ENCODE results near the gene DAPK2.
"Not testable (repeated sequence)": the region's sequence is repeated elsewhere in the genome, so short reads cannot be mapped to it uniquely, and the experiment has no call there.

Gene DAPK2

DNA sequence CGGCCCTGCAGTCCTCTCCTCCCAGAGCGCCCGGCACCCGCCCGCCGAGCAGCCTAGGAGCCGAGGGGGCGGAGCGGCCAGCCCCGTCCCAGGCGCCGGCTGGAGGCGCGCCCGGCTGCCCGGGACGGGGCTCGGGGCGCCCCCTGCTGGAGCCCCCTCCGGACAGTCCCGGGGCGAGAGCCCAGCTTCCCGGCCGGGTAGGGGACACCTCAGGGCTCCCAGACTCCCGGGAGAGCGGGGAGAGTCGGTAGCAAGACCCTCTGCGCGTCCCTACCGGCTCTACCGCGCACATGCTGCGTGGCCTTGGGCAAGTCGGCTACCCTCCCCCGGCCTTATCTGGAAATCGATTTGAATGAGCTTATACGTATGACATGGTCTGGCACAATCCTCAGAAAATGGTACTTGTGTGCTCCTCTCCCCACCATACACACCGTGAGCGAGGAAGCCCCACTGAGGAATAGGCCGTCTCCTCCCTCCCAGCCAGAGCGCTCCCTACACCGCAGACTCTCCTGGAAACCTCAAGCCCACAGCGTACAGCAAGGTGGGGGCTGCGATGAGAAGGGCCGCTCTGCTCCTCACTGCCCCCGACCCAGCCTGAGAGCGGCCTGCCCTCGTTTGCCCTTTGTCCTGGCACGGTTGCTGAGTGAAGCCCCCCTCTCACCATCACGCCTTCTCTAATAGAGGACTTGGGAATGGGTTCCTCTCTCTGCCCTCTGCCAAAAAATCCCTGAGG lies at the start of gene DAPK2:
DAPK2 (minus strand) TSS at position 65 of the 733 bp plus-strand sequence. CDS start 6,224 bp downstream, outside the sequence.
- peak; percentile 84 for DNase-seq

DNA sequence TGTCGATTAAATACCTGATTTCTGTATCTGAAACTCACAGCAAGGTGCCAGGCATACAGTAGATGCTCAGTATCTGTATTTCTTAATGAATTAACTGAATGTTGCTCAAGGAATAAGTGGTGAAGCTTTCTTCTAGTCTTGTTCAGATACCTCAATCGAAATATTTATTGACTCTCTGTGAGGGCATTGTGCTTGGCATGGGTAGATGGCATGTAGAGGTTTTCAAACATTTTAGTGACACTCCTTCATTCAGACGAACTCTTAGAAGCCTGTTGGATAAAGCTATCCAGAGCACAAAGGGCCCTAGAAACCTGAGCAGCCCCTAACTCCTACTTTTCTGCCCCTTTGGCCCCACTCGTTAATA lies 49.1 kb upstream of the DAPK2 start:
- DNase-seq: no peak

DNA sequence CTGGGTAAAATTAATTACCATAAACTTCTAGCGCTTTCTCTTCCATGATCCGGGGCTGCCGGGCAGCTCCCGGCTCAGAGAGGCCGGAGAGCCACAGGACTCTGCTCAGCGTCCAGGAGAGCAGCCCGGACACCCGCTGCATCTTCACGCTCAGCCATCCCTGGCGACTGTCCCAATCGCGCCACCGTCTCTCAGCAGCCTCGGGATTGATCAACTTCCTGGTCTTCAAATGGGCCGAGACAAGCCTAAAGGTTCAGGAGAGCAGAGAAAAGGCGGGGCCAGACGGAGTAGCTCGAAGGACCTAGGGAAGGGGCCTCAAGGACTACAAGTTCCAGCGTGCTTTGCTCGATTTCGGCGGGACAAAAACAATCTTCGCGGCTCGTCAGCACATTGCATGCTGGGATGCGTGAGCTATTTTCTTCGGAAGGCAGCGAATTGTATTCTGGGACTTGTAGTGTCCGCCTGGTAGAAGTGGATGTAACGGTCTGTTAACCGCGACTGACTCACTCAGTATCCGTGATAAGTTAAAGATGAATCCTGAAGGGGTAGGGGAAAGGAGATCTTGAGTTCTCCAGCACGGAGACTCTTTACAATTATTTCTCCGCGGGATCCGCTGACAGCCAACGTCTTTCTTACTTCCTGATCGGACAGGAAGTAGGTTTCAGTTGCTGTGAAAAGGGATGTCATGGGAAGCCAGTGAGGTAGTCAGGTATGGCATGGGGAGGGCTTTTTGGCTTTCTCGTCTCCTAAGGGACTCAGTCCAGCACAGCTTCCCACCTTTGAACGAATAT lies 47.5 kb upstream of the DAPK2 start, which contains the start of gene CIAO2A:
CIAO2A (minus strand) TSS at position 212 of the 791 bp plus-strand sequence; CDS start at position 142, 70 bp downstream.
- peak; percentile 99 for DNase-seq

DNA sequence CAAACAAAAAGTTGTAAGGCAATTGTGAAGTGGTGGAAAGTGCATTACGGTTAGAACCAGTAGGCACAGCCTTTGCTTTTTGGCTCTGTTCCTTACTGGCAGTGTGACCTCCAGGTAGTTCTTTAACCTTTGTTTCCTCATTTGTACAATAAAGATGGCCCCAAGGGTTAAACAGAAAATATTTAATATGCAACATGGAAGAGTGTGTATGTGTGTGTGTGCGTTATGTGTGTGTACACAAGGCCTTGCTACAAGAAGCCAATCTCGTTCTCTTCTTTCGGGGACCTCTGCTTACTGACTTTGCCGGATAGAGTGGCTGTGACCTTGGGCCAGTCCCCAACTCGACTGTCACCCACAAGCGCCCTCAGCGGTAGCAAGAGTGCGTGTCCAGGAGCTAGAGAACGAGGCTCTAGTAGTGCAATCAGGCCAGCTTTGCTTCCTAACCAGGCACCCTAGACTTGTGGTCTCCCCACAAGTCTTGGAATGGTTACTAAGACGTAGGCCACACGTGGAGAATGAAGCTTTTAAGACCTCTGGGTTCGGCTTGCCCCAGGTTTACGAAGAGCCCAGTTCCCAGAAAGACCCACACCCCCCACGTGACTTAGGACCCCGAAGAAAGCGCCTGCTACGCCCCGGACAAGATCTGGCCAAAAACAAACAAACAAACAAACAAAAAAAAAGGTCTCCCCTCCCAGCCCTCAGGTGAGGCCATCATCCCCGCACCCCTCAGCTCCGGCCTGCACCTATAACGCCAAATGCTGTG lies 46.8 kb upstream of the DAPK2 start:
- peak; percentile 79 for DNase-seq

DNA sequence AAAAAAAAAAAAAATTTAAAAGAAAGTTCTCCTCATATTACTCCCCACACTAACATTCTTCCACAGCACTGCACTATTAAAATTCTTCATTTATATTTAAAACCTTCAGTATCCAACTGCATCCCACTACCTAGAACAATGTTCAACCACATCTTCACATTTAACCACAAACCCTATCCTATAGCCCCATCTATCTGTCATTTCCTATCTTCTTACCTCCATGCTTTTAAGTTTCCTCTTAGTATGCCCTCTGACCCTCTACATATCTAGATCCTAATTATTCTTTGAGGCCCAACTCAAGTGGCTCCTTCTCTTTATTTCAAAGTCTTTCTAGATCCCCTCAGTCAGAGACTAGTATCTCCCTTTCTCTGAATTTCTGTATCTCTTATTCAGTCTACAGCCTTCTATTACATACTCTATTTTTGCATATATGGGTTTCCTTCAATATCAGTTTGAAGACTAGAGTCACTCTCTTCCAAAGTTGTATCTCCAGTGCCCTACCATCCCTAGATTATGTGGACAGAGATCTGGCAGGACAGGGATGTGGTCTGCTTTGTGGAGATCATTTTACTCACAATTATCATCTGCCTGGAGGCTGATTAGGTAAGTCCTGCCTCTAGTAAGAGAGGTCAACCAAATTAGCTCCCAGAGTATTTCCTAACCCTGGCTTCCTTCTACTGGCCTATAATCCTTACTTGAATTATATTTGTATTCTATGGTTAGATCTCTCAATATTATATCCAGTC lies 46.0 kb upstream of the DAPK2 start:
- peak; percentile 49 for DNase-seq

DNA sequence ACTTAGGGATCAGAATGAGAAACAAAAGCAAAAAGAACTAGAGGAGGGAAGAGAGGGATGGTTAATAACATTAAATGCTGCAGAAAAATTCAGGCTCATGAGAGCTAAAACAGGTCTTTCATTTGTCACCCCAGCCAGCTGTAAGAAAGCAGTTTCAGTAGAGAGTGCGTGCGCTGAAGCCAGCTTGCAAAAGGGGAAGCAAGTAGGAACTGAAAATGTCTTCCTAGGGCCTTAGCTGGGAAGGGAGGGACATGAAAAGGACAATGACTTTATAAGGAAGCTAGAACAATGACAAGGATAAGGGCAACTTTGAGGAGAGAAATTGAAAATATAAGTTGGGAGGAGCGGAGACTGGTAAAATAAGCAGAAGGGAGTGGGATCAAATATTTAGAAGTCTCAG lies 44.2 kb upstream of the DAPK2 start:
- DNase-seq: peak; percentile 54

DNA sequence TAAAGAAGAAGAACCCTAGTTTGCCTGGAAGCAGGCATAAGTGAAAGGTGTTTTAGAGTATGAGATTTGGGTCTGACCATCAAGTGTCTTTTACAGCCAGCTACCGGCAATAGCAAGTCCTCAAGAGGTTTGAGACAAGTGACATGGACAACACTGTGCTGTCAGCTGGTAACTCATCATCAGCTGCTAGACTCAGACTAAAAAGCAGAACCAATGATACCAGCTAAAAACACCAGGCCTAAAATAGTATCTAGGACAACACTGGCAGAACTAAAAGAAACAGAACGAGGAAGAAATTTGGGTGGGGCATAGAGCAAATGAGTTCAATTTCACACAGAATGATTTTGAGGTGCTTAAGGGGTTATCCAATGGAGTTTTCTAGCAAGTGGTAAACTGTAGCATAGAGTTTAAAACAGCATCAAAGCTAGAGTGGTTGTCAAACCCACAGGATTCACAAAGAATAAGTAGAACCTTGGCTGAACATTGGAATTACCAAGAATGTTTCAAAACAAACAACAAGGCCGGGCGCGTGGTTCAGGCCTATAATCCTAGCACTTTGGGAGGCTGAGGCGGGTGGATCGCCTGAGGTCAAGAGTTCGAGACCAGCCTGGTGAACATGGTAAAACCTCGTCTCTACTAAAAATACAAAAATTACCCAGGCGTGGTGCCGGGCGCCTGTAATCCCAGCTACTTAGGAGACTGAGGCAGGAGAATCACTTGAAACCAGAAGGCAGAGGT lies 43.4 kb upstream of the DAPK2 start:
- no peak for DNase-seq

DNA sequence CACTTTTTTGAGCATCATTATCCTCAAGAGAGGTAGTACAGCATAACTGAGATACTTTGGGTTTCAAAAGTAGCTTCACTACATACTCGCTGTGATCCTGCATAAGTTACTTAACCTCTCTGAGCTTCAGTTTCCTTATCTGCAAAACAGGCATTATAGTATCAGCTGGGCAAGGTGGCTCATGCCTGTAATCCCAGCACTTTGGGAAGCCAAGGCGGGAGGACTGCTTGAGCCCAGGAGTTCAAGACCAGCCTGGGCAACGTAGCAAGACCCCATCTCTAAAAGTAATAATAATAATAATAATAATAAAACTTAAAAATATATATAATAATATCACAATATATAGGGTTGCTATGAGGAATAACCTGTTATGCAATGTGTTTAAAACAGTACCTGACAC lies 36.5 kb upstream of the DAPK2 start:
- DNase-seq: no peak

DNA sequence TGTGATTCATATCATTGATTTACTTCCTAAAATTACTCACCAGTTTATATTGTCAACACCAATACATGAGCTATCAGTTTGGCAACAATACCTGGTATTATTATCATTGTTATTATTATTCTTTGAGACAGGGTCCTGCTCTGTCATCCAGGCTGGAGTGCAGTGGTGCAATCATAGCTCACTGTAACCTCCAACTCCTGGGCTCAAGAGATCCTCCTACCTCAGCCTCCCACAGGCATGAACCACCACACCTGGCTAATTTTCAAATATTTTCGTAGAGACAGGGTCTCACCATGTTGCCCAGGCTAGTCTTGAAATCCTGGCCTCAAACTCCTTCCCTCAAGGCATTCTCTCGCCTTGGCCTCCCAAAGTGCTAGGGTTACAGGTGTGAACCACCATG lies 27.2 kb upstream of the DAPK2 start:
- DNase-seq: not testable (repeated sequence)

DNA sequence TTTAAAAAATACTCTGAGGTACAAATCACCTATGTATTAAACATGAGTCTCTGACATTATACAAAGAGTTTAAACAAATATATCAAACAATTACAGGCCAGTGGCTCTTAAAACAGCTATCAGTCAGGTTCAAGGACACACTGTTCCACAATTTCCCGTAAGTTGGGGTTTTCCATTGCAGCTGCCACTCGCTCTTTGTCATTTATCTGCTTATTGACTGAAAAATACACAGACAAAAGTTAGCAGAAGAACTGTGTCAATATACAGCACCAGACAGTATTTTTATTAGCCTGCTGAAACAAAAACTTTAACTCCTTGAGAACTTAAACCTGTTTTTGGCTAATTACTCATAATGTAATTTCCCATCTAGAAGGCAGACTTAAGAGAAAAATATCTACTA lies 26.5 kb upstream of the DAPK2 start:
- no peak for DNase-seq

DNA sequence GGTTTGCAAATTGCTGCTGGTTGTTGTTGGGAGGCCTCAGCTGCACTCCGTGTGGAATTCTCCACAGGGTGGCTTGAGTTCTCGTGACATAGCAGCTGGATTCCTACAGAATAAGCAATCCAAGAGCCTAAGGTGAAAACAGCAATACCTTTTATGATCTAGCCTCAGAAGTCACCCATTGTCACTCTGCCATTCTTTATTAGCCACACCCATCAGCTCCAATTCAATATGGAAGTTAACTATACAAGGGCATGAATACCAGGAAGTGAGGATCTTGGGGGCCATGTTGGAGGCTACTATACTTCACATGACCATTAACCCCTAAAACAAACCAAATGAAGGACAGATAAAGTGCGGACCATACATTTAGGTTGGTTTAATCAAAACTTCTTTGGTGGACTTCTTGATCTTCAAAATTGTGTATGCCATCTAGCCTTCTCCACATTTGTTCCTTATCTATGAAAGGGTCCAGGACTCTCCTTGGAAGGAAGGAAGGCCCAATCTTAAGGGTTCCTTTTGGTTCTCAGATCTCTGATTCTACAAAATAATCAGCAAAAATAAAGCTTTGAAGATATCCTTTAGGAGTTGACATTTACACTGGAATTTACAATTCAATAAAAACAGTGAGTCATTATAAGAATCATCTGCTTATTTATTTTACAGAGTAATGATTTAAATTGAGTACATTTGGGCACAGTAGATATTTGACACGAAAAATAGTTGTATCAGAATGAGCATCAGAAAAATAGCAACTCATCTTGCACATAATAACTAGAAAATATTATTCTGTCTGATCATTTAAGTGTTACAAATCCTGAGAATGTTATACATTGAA lies 25.9 kb upstream of the DAPK2 start:
- DNase-seq: no peak

DNA sequence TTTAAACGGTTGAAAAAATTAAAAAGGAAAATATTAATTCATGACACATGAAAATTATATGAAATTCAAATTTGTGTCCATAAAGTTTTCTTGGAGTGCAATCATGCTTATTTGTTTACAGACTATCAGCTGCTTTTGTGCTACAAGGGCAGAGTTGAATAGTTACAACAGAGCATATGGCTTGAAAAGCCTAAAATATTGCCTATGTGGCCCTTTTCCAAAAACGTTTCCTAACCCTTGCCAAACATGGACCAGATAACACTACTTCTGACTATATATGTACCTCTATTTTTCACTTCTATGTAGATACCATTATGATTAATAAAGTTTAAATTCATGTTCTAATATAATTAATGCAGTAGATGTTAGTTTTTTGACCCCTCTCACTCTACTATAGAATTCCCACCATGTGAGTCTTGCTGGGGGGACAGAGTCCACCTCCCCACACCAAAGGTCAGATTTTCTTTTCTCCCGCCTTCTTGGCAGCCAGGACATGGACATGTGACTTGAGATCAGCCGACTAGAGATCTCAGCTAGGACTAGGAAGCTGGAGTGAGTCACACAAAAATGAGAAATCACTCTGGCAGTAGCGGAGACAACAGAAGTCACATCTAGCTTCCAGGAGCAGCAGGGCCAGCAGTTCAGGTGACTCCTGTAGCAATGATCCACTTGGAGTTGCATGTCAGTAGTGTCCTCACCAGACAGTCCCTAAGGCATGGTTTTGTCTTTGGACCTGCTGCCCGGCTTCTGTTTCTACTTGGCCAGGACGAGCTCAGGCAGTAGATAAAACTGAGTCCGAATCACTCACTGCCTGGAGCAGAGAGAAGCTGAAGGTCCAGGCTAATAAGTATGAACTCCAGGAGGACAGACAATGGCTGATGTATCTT lies 24.9 kb upstream of the DAPK2 start:
- peak; percentile 17 for DNase-seq

DNA sequence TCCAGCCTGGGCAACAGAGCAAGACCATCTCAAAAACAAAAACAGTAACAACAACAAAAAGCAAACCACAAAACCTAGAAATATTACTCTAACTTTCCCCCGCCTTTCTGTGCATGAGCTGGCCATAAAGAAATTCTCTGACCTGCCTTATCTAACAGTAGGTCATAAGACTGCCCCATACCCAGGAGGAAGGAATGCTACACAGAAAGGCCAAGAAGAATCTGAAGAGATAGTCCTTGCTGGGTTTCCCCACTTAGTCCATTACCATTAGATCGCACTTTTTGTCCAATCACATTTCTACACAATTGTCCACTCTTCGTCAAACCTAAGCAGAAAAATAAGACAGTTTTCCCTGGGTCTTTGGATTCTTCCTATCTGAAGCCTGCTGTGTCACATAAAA lies 23.8 kb upstream of the DAPK2 start:
- peak; percentile 33 for DNase-seq

DNA sequence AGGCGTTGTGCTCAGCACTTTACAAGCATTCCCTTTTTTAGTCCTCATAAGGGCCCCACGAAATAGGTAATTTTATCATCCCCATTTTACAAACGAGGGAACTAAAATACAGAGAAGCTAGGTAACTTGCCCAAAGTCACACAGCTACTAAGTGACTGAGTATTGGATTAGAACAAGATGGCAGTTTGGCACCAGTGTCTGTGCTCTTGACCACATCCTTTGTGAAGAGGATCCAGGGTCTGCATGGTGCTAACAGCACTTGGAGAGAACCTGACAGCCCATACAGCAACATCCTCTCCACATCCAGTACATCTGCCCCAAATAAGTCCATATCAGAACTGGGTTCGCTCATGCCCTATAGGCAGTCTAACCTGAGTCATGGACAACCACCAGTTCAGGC lies 21.8 kb upstream of the DAPK2 start:
- DNase-seq: no peak

DNA sequence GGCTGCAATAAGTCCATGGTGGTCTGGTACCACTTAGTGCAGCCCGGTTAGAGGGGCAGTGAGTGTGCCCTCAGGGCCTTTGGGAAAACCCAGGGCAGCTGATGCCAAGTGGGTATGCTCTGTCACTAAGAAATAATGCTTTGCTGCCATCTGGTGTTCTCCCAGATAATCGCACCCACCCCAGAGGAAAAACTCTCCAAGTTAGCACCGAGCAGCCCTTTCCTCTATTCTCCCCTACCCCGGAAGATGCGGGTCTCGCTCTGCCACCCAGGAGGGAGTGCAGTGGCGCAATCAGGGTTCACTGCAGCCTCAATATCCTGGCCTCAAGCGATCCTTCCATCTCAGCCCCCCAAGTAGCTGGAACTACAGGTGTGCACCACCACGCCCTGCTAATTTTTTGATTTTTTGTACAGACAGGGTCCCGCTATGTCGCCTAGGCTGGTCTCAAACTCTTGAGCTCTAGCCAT lies 21.3 kb upstream of the DAPK2 start:
- peak; percentile 82 for DNase-seq

DNA sequence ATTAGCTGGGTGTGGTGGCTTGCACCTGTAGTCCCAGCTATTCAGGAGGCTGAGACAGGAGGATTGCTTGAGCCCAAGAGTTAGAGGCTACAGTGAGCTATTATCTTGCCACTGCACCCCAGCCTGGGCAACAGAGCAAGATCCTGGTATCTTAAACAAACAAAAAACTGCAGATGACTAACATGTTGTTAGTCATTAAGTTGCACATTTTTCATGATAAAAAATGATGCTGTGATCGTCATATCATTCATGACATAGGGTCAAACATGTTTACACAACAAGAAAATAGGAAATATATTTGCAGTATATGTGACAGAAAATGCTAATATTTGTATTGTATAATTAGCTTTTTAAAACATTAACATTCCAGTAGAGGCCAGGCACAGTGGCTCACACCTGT lies 20.2 kb upstream of the DAPK2 start:
- DNase-seq: no peak

DNA sequence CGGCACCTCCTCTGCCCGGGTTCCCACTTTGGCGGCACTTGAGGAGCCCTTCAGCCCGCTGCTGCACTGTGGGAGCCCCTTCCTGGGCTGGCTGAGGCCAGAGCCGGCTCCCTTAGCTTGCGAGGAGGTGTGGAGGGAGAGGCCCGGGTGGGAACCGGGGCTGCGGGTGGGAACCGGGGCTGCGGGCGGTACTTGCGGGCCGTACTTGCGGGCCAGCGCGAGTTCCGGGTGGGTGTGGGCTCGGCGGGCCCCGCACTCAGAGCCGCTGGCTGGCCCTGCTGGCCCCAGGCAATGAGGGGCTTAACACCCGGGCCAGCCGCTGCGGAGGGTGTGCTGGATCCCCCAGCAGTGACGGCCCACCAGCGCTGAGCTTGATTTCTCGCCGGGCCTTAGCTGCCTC lies 14.4 kb upstream of the DAPK2 start:
- DNase-seq: no peak

DNA sequence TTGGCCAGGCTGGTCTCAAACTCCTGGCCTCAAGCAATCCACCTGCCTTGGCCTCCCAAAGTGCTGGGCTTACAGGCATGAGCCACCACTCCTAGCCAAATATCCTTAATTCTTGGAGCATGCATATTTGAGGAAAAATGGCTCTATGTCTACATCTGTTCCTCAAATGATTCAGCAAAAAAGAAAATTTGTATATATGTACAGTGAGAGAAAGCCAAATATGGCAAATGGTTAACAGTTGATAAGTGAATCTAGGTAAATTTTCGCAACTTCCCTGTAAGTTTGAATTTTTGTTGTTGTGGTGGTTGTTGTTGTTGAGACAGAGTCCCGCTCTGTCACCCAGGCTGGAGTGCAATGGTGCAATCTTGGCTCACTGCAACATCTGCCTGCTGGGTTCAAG lies 12.8 kb upstream of the DAPK2 start:
- peak; percentile 37 for DNase-seq

DNA sequence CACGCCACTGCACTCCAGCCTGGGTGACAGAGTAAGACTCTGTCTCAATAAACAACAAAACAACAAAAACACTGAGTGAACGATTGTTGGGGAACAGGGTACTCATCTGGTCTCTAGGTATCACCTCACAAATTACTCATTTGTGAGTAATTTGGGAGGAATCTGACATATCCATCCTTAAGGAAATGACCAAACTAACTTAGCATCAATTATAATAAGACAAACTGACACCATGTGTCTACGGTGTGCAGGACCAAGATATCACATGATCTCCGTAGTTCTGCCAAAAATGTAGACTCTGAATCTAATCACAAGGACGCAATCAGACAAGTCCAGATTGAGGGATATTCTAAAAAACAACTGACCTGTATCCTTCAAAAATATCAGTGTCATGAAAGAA lies 12.0 kb upstream of the DAPK2 start:
- DNase-seq: no peak

DNA sequence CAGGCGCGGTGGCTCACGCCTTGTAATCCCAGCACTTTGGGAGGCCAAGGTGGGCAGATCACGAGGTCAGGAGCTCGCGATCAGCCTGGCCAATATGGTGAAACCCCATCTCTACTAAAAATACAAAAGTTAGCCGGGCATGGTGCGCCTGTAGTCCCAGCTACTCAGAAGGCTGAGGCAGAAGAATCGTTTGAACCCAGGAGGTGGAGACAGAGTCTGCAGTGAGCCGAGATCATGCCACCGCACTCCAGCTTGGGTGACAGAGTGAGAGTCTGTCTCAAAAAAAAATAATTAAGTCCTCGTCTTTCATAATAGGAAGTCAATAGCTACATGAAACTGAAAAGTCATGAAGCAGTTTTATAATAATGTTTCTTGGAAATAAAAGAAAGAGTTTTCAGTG lies 7.4 kb upstream of the DAPK2 start:
- not testable (repeated sequence) for DNase-seq

All from OCI-M1 (cell line).